Measurements from ENCODE around the gene PPP2CA. TPM values are rescaled to one million over a fixed set of nuclear protein-coding genes. Genes with fewer than 3 reads are reported as not detected.

Gene PPP2CA
- total RNA-seq, 1 donor from 2014 or later: 96.9 TPM

- ATAC-seq: no peak
- Histone ChIP-seq H3K4me3 (no peak overlapping the region), H3K9me3 (peaks cover 10% of the 10 kb centered on the region), H3K4me1 (peaks cover 46% of the 10 kb centered on the region), H3K36me3 (peaks cover 9% of the 10 kb centered on the region), H3K27ac (no peak overlapping the region), H3K27me3 (ENCODE audit: low read depth) (no peaks in the 10 kb centered on the region)
- TF ChIP-seq CTCF (IDR thresholded peaks at IDR 0.05): no peak
- DNase-seq: no peak
- intact Hi-C loops (cut with DNase I): no loop called here
Observed at GRCh38 chr5:134209477-134210245, 16.2 kb downstream of the PPP2CA start.

- Histone ChIP-seq H3K27ac (no peak overlapping the region), H3K9me3 (peaks cover 1% of the 10 kb centered on the region), H3K36me3 (peaks cover 28% of the 10 kb centered on the region), H3K4me3 (no peak overlapping the region), H3K27me3 (ENCODE audit: low read depth) (no peaks in the 10 kb centered on the region), H3K4me1 (peaks cover 34% of the 10 kb centered on the region)
- intact Hi-C loops (cut with DNase I): no loop called here
- DNase-seq (no peak), ATAC-seq (no peak)
- no peak for TF ChIP-seq CTCF (IDR thresholded peaks at IDR 0.05)
Observed at GRCh38 chr5:134207696-134208095, 18.2 kb downstream of the PPP2CA start.

GRCh38 chr5:134206627-134207160 is 19.2 kb downstream of the PPP2CA start:
- H3K4me3 ChIP-seq: no peak overlapping the region
- H3K27ac ChIP-seq: no peak overlapping the region
- intact Hi-C loops (cut with DNase I): no loop called here
- TF ChIP-seq CTCF (IDR thresholded peaks at IDR 0.05): no peak
- peaks cover 38% of the 10 kb centered on the region for H3K36me3 ChIP-seq
- no peak for DNase-seq
- H3K4me1 ChIP-seq: peaks cover 30% of the 10 kb centered on the region
- H3K27me3 ChIP-seq (ENCODE audit: low read depth): no peaks in the 10 kb centered on the region
- H3K9me3 ChIP-seq: no peaks in the 10 kb centered on the region
- no peak for ATAC-seq

GRCh38 chr5:134204575-134204974 is 21.3 kb downstream of the PPP2CA start:
- no peak for TF ChIP-seq CTCF (IDR thresholded peaks at IDR 0.05)
- no peak overlapping the region for H3K4me3 ChIP-seq
- H3K27me3 ChIP-seq (ENCODE audit: low read depth): no peaks in the 10 kb centered on the region
- ATAC-seq (no peak), DNase-seq (no peak)
- H3K36me3 ChIP-seq: peaks cover 59% of the 10 kb centered on the region
- H3K27ac ChIP-seq: no peak overlapping the region
- intact Hi-C loops (cut with DNase I): no loop called here
- H3K9me3 ChIP-seq: no peaks in the 10 kb centered on the region
- peaks cover 18% of the 10 kb centered on the region for H3K4me1 ChIP-seq

- H3K9me3 ChIP-seq: no peaks in the 10 kb centered on the region
- intact Hi-C loops (cut with DNase I): no loop called here
- DNase-seq (no peak), ATAC-seq (no peak)
- H3K36me3 ChIP-seq: peaks cover 68% of the 10 kb centered on the region
- H3K27ac ChIP-seq: no peak overlapping the region
- peaks cover 9% of the 10 kb centered on the region for H3K4me1 ChIP-seq
- no peak for TF ChIP-seq CTCF (IDR thresholded peaks at IDR 0.05)
- no peak overlapping the region for H3K4me3 ChIP-seq
- H3K27me3 ChIP-seq (ENCODE audit: low read depth): no peaks in the 10 kb centered on the region
Observed at GRCh38 chr5:134203630-134204029, 22.2 kb downstream of the PPP2CA start.

All from lower lobe of right lung (tissue), 2 donors.